H1 (cell line): ENCODE data around the gene C1orf74. TPM values are rescaled to one million over a fixed set of nuclear protein-coding genes. Genes with fewer than 3 reads are reported as not detected.

Experiments
- CTCF ChIA-PET: fragments of 300-600 bp; sonication (Branson Sonifier 250); formaldehyde crosslinking; loops from one replicate; lab custom pipeline; 2021; ENCODE audit not compliant: partially characterized antibody; lab: Charles Lee
- POLR2A ChIA-PET: fragments of 300-600 bp; sonication (Branson Sonifier 250); formaldehyde crosslinking; loops from one replicate; lab custom pipeline; 2021; ENCODE audit warnings: inconsistent platforms; ENCODE audit not compliant: partially characterized antibody; lab: Charles Lee
- DNase-seq, 2 experiments: peaks; one replicate each; pipeline versions ENCODE4 v3.0.0 to v3.0.0-alpha.2; 2010 to 2022; ENCODE audit warnings: low spot score in 2 of 2, low read depth in 1 of 2, mixed read lengths in 1 of 2
- FAIRE-seq: peaks from 2 replicates; lab custom pipeline; 2011; peaks lifted over from hg19 to GRCh38; lab: Jason Lieb, UNC
- H2AFZ ChIP-seq: 2 replicates; pipeline ENCODE4 v1.8.1; 2012; ENCODE audit warnings: low read length, inconsistent platforms
- H2AK5ac ChIP-seq: 2 replicates; pipeline ENCODE4 v1.6.1; 2013; ENCODE audit warnings: low read depth, low read length
- H2BK120ac ChIP-seq: replicated peaks from 2 replicates; pipeline ENCODE3; 2013; ENCODE audit warnings: low read depth, low read length, inconsistent platforms
- H2BK12ac ChIP-seq: 2 replicates; pipeline ENCODE4 v1.6.1; 2013; ENCODE audit warnings: low read depth, low read length
- H2BK15ac ChIP-seq: 2 replicates; pipeline ENCODE4 v1.6.1; 2013; ENCODE audit warnings: low read length
- H2BK20ac ChIP-seq: 2 replicates; pipeline ENCODE4 v1.6.1; 2013; ENCODE audit warnings: low read length
- H2BK5ac ChIP-seq: 2 replicates; pipeline ENCODE4 v1.6.1; 2013; ENCODE audit warnings: low read depth, low read length
- H3K14ac ChIP-seq: 2 replicates; pipeline ENCODE4 v1.6.1; 2013; ENCODE audit warnings: inconsistent platforms; ENCODE audit not compliant: insufficient read length
- H3K18ac ChIP-seq: 2 replicates; pipeline ENCODE4 v1.6.1; 2013; ENCODE audit warnings: low read length; ENCODE audit errors: extremely low read depth
- H3K23ac ChIP-seq: 2 replicates; pipeline ENCODE4 v1.6.1; 2013; ENCODE audit warnings: inconsistent platforms; ENCODE audit not compliant: insufficient read length
- H3K23me2 ChIP-seq: 2 replicates; pipeline ENCODE4 v1.6.1; 2013; ENCODE audit warnings: low read depth, low read length
- H3K27ac ChIP-seq: 2 replicates; pipeline ENCODE4 v1.6.1; 2011; ENCODE audit warnings: low read depth, low read length, inconsistent platforms
- H3K27me3 ChIP-seq, 4 experiments: replicated peaks in 1 of 4; 1 replicate in 1 of 4; 2 replicates in 3 of 4; pipeline versions ENCODE4 v1.6.1 to v1.8.1; 2011 to 2013; ENCODE audit warnings: low read length in 3 of 4, mild to moderate bottlenecking in 3 of 4, inconsistent platforms in 2 of 4, mixed read lengths in 2 of 4, moderate library complexity in 1 of 4; ENCODE audit not compliant: control insufficient read depth in 3 of 4, insufficient read depth in 3 of 4; ENCODE audit errors: extremely low read depth in 1 of 4
- H3K36me3 ChIP-seq, 4 experiments: 2 replicates each; pipeline versions ENCODE4 v1.6.1 to v1.8.1; 2011 to 2013; ENCODE audit warnings: mild to moderate bottlenecking in 4 of 4, low read length in 3 of 4, moderate library complexity in 2 of 4, control low read depth in 1 of 4, inconsistent platforms in 1 of 4; ENCODE audit not compliant: insufficient read depth in 4 of 4, control insufficient read depth in 2 of 4
- H3K4ac ChIP-seq: replicated peaks from 2 replicates; pipeline ENCODE3; 2013; ENCODE audit warnings: low read length, low read depth, mixed read lengths, inconsistent platforms; ENCODE audit not compliant: insufficient read length
- H3K4me1 ChIP-seq, 4 experiments: replicated peaks in 1 of 4; 1 replicate in 1 of 4; 2 replicates in 3 of 4; pipeline versions ENCODE4 v1.6.1 to v1.8.1; 2011 to 2013; ENCODE audit warnings: low read length in 3 of 4, inconsistent platforms in 2 of 4, mixed read lengths in 1 of 4; ENCODE audit not compliant: insufficient read depth in 4 of 4, control insufficient read depth in 3 of 4
- H3K4me2 ChIP-seq, 2 experiments: 2 replicates each; pipeline versions ENCODE4 v1.6.1 to v1.8.1; 2011 to 2013; ENCODE audit warnings: low read depth in 2 of 2, low read length in 2 of 2, control low read depth in 1 of 2, inconsistent platforms in 1 of 2, mild to moderate bottlenecking in 1 of 2; ENCODE audit not compliant: insufficient read depth in 1 of 2
- H3K4me3 ChIP-seq, 4 experiments: fragments of 200-600, 300-600 bp in 1 of 4; sonication (generic), shearing (Covaris generic), sonication (Bioruptor Twin) in 1 of 4; 2 replicates each; pipeline versions ENCODE4 v1.5.1 to v1.8.1; 2011 to 2016; ENCODE audit warnings: low read length in 4 of 4, low read depth in 3 of 4, control low read depth in 2 of 4, inconsistent platforms in 2 of 4, mild to moderate bottlenecking in 2 of 4, mixed read lengths in 1 of 4, moderate library complexity in 1 of 4; ENCODE audit not compliant: insufficient read depth in 2 of 4; ENCODE audit errors: extremely low read depth in 1 of 4
- H3K56ac ChIP-seq: replicated peaks from 2 replicates; pipeline ENCODE3; 2013; ENCODE audit warnings: low read depth, mild to moderate bottlenecking, mixed read lengths, low read length, inconsistent platforms; ENCODE audit not compliant: insufficient read length
- H3K79me1 ChIP-seq: 2 replicates; pipeline ENCODE4 v1.6.1; 2013; ENCODE audit warnings: low read depth, low read length, control low read depth
- H3K79me2 ChIP-seq, 2 experiments: 2 replicates each; pipeline versions ENCODE4 v1.6.1 to v1.8.1; 2012 to 2013; ENCODE audit warnings: low read length in 2 of 2, mild to moderate bottlenecking in 2 of 2, inconsistent platforms in 1 of 2; ENCODE audit not compliant: insufficient read depth in 2 of 2, control insufficient read depth in 1 of 2
- H3K9ac ChIP-seq, 4 experiments: replicated peaks in 1 of 4; 1 replicate in 1 of 4; 2 replicates in 3 of 4; pipeline versions ENCODE4 v1.6.1 to v1.8.1; 2011 to 2013; ENCODE audit warnings: low read depth in 3 of 4, low read length in 3 of 4, control low read depth in 2 of 4, mild to moderate bottlenecking in 2 of 4, moderate library complexity in 2 of 4, inconsistent platforms in 1 of 4; ENCODE audit errors: extremely low read depth in 1 of 4
- H3K9me3 ChIP-seq, 2 experiments: 2 replicates each; pipeline versions ENCODE4 v1.6.1 to v1.8.1; 2012 to 2013; ENCODE audit warnings: mild to moderate bottlenecking in 2 of 2, moderate library complexity in 2 of 2, control low read depth in 1 of 2, inconsistent platforms in 1 of 2, low read depth in 1 of 2, low read length in 1 of 2, mixed read lengths in 1 of 2; ENCODE audit not compliant: insufficient read depth in 2 of 2
- H4K20me1 ChIP-seq, 2 experiments: replicated peaks in 1 of 2; 2 replicates each; pipeline versions ENCODE3 to v1.8.1; 2011 to 2013; ENCODE audit warnings: inconsistent platforms in 2 of 2, low read length in 2 of 2, mild to moderate bottlenecking in 1 of 2; ENCODE audit not compliant: insufficient read depth in 2 of 2, control insufficient read depth in 1 of 2
- H4K5ac ChIP-seq: 2 replicates; pipeline ENCODE4 v1.6.1; 2013; ENCODE audit warnings: low read length, low read depth, mixed read lengths, inconsistent platforms; ENCODE audit not compliant: insufficient read length
- H4K8ac ChIP-seq: 2 replicates; pipeline ENCODE4 v1.8.0; 2013; ENCODE audit warnings: mild to moderate bottlenecking, moderate library complexity, low read length, inconsistent platforms; ENCODE audit not compliant: insufficient read depth; ENCODE audit errors: extremely low read depth
- H4K91ac ChIP-seq: replicated peaks from 2 replicates; pipeline ENCODE3; 2013; ENCODE audit warnings: low read length, mixed read lengths, inconsistent platforms; ENCODE audit not compliant: insufficient read length
- CREB1 ChIP-seq: IDR thresholded peaks from 2 replicates; pipeline ENCODE4 v1.6.1; 2012; ENCODE audit warnings: inconsistent platforms
- WGBS, 2 experiments: shearing (Covaris generic) in 1 of 2; methylation state at CpG; one replicate each; pipeline versions ENCODE4 v1.1.6 to v1.1.7; 2013 to 2015; ENCODE audit warnings: low lambda C conversion rate in 2 of 2, mixed read lengths in 2 of 2, inconsistent platforms in 1 of 2, low coverage in 1 of 2, missing lambda C conversion rate in 1 of 2; ENCODE audit not compliant: insufficient replicate concordance in 2 of 2, insufficient coverage in 1 of 2, insufficient read length in 1 of 2; ENCODE audit errors: extremely low coverage in 1 of 2, missing lambda C conversion rate in 1 of 2; 5-methylcytosine and 5-hydroxymethylcytosine counted together
- polyA plus RNA-seq, 7 experiments: library from polyadenylated mRNA; depleted of rRNA in 3 of 7; stranded (reverse) in 5 of 7; unstranded in 2 of 7; fragments of >200 nt in 5 of 7; fragments of 200-250 nt in 2 of 7; gene quantifications; 1 replicate in 5 of 7; 2 replicates in 1 of 7; 4 replicates in 1 of 7; pipeline versions ENCODE4 v1.2.1 to v1.2.3, GENCODE V29; 2011 to 2013; ENCODE audit warnings: missing spikeins in 2 of 7, mixed read lengths in 2 of 7
- total RNA-seq: library from RNA; stranded (reverse); fragmentation: NEBNext Ultra II Directional; extraction: Animal tissue kit (Norgen Biotek cat#: 25700); gene quantifications from 2 replicates; pipeline ENCODE4 v1.2.1, GENCODE V29; 2021

Gene C1orf74
- total and polyA plus RNA-seq, 2 of the 8 experiments (the other 6 are each of a cell fraction or from before 2014, with no cell fraction given) = 3.1 to 3.9 TPM

- CTCF ChIA-PET = interaction anchor here (1.0 to 3.7 kb wide), 4 partner anchors 15 to 57 kb away, joined by 3 to 25 read pairs (median 5); no protein-coding TSS in a partner anchor
- 88% methylated on average over 4 of the region's 4 CpGs; no CpG with 5 or more reads in 1 of the 2 experiments for WGBS, 2 experiments
- Histone ChIP-seq H3K27ac (no peak overlapping the region), H3K4me1 (peaks cover 0 to 10% (median 1%) of the 10 kb centered on the region in 4 experiments; a peak in 4 of 7 replicates), H2BK15ac (no peak overlapping the region), H2AK5ac (no peak overlapping the region), H4K20me1 (peaks cover 0 to 7% of the 10 kb centered on the region in 2 experiments), H2BK5ac (no peak overlapping the region), H3K9ac (no peak overlapping the region), H3K36me3 (no peaks in the 10 kb centered on the region; a peak in 1 of 8 replicates), H3K79me1 (no peaks in the 10 kb centered on the region; the same call in none of the 2 replicates), H3K4me2 (no peak overlapping the region), H2BK20ac (no peak overlapping the region), H4K91ac (no peak overlapping the region), H2BK120ac (no peak overlapping the region), H4K5ac (no peak overlapping the region), H3K23ac (no peak overlapping the region), H3K4me3 (no peak overlapping the region), H2BK12ac (no peak overlapping the region), H4K8ac (no peak overlapping the region), H3K4ac (no peak overlapping the region), H3K56ac (no peak overlapping the region), H3K9me3 (no peaks in the 10 kb centered on the region), H2AFZ (no peak overlapping the region), H3K18ac (no peak overlapping the region), H3K14ac (no peak overlapping the region), H3K79me2 (peaks cover 0 to 7% of the 10 kb centered on the region in 2 experiments; a peak in 1 of 4 replicates), H3K27me3 (no peaks in the 10 kb centered on the region), H3K23me2 (peaks cover 12% of the 10 kb centered on the region; the same call in 1 of the 2 replicates)
- TF ChIP-seq CREB1 = no peak
- POLR2A ChIA-PET = no interaction called here
- FAIRE-seq = no peak
- DNase-seq = no peak
Measured at GRCh38 chr1:209802780-209803152, 18.4 kb upstream of the C1orf74 start.
